Lower leg skin (tissue), 3 donors: ENCODE data around the gene OR5M3.

Experiments used
- POLR2A ChIP-seq, 2 donors: fragments of 450-650 bp; IDR thresholded peaks; one replicate each; pipeline ENCODE4 v1.6.1; 2016 to 2017; ENCODE audit warnings: antibody characterized with exemption in 2 of 2, mild to moderate bottlenecking in 1 of 2, moderate library complexity in 1 of 2
- TF ChIP-seq, protein P1 (sequence below), 3 donors: fragments of 450-650 bp; IDR thresholded peaks; one replicate each; pipeline ENCODE4 v1.5.1; 2016; ENCODE audit warnings: antibody characterized with exemption in 3 of 3, mild to moderate bottlenecking in 3 of 3, moderate library complexity in 2 of 3

GRCh38 chr11:56513280-56513679 lies 40.1 kb upstream of the OR5M3 start:
- TF ChIP-seq, protein P1, sequence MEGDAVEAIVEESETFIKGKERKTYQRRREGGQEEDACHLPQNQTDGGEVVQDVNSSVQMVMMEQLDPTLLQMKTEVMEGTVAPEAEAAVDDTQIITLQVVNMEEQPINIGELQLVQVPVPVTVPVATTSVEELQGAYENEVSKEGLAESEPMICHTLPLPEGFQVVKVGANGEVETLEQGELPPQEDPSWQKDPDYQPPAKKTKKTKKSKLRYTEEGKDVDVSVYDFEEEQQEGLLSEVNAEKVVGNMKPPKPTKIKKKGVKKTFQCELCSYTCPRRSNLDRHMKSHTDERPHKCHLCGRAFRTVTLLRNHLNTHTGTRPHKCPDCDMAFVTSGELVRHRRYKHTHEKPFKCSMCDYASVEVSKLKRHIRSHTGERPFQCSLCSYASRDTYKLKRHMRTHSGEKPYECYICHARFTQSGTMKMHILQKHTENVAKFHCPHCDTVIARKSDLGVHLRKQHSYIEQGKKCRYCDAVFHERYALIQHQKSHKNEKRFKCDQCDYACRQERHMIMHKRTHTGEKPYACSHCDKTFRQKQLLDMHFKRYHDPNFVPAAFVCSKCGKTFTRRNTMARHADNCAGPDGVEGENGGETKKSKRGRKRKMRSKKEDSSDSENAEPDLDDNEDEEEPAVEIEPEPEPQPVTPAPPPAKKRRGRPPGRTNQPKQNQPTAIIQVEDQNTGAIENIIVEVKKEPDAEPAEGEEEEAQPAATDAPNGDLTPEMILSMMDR (IDR thresholded peaks at IDR 0.05): no peak
- no peak for TF ChIP-seq POLR2A (IDR thresholded peaks at IDR 0.05)
